GM20000 (cell line): ENCODE measurements around the gene KLHL40.

Source experiments
- DNase-seq: peaks from one replicate; pipeline ENCODE4 v3.0.0; 2012; ENCODE audit warnings: low spot score
- CTCF ChIP-seq: IDR thresholded peaks from 2 replicates; pipeline ENCODE4 v1.5.1; 2012; ENCODE audit warnings: mild to moderate bottlenecking, control low read depth; ENCODE audit errors: extremely low read depth, missing control alignments

Gene KLHL40

GRCh38 chr3:42685363-42685881 is at the start of gene KLHL40:
Gene KLHL40 (plus strand): TSS chr3:42685537. CDS start chr3:42685619, 82 bp downstream.
- no peak for DNase-seq
- TF ChIP-seq CTCF: no peak

GRCh38 chr3:42637001-42637400 is 48.3 kb upstream of the KLHL40 start:
- DNase-seq: no peak
- no peak for TF ChIP-seq CTCF

GRCh38 chr3:42638339-42638842 is 46.9 kb upstream of the KLHL40 start:
- TF ChIP-seq CTCF: no peak
- DNase-seq: no peak

- TF ChIP-seq CTCF: no peak
- no peak for DNase-seq
Observed at GRCh38 chr3:42639192-42639591, 46.1 kb upstream of the KLHL40 start.

- no peak for DNase-seq
- TF ChIP-seq CTCF: no peak
Observed at GRCh38 chr3:42640129-42640528, 45.2 kb upstream of the KLHL40 start.

GRCh38 chr3:42640771-42641370 is 44.5 kb upstream of the KLHL40 start:
- TF ChIP-seq CTCF: no peak
- DNase-seq: no peak

- no peak for DNase-seq
- no peak for TF ChIP-seq CTCF
Observed at GRCh38 chr3:42647821-42648459, 37.4 kb upstream of the KLHL40 start.
